Upper lobe of left lung (tissue), 6 donors: ENCODE data around the gene LNX1. TPM values are rescaled to one million over a fixed set of nuclear protein-coding genes. Genes with fewer than 3 reads are reported as not detected.

Experiments used
- ATAC-seq, 2 donors: fragments of 200-7000 bp; cut with Tn5 transposase; one replicate each; pipeline ENCODE4 v1.9.1; 2022; ENCODE audit warnings: mild to moderate bottlenecking in 2 of 2, moderate library complexity in 2 of 2; ENCODE audit not compliant: low FRiP score in 2 of 2
- DNase-seq, 2 donors: peaks; one replicate each; pipeline ENCODE4 v3.0.0-alpha.2; 2019 to 2020
- H3K27ac ChIP-seq, 4 donors: fragments of 200-600 bp; sonication (generic); one replicate each; pipeline ENCODE4 v1.5.1; 2016 to 2019
- H3K27me3 ChIP-seq, 4 donors: fragments of 200-600 bp; sonication (generic); one replicate each; pipeline ENCODE4 v1.5.1; 2017 to 2019
- H3K36me3 ChIP-seq, 4 donors: fragments of 200-600 bp; sonication (generic); one replicate each; pipeline ENCODE4 v1.5.1; 2016 to 2019
- H3K4me1 ChIP-seq, 4 donors: fragments of 200-600 bp; sonication (generic); one replicate each; pipeline ENCODE4 v1.5.1; 2018 to 2019
- H3K4me3 ChIP-seq, 4 donors: fragments of 200-600 bp; sonication (generic); one replicate each; pipeline ENCODE4 v1.5.1; 2017 to 2019; ENCODE audit warnings: mild to moderate bottlenecking in 2 of 4, moderate library complexity in 1 of 4
- H3K9me3 ChIP-seq, 4 donors: fragments of 200-600 bp; sonication (generic); one replicate each; pipeline ENCODE4 v1.5.1; 2018 to 2019
- EP300 ChIP-seq, 4 donors: sonication (generic); formaldehyde crosslinking; IDR thresholded peaks; one replicate each; pipeline ENCODE4 v1.5.1; 2017; ENCODE audit warnings: antibody characterized with exemption in 4 of 4, control low read depth in 2 of 4
- POLR2A ChIP-seq, 4 donors: fragments of 450-650 bp; IDR thresholded peaks; one replicate each; pipeline ENCODE4 v1.5.1; 2016 to 2017; ENCODE audit warnings: antibody characterized with exemption in 4 of 4, mild to moderate bottlenecking in 2 of 4
- POLR2AphosphoS5 ChIP-seq, 2 donors: sonication (generic); formaldehyde crosslinking; IDR thresholded peaks; one replicate each; pipeline ENCODE4 v1.5.1; 2017; ENCODE audit warnings: antibody characterized with exemption in 2 of 2
- WGBS, 2 donors: methylation state at CpG; one replicate each; pipeline ENCODE4 v1.1.5; 2017 to 2018; 5-methylcytosine and 5-hydroxymethylcytosine counted together
- total RNA-seq, 6 donors: library from RNA; depleted of rRNA in 4 of 6; stranded (reverse); fragments of >200 nt in 4 of 6; gene quantifications; one replicate each; pipeline versions ENCODE4 v1.1.0 to v1.2.1, GENCODE V29; 2016 to 2021
- TF ChIP-seq, protein P1 (sequence below), 6 experiments: fragments of 450-650 bp in 4 of 6; fragments of 200-600 bp in 2 of 6; sonication (generic) in 2 of 6; IDR thresholded peaks; one replicate each; pipeline ENCODE4 v1.5.1; 2016 to 2019; ENCODE audit warnings: antibody characterized with exemption in 6 of 6
- donor health status: DM: no; HTN: no; CAD: no; lungs with moderate emphysema.
- donor health status: DM: no; HTN: yes; CAD: no; lungs with severe emphysema.

Gene LNX1
- total RNA-seq, 6 donors from 2014 or later = 2.7 to 7.3 (median 4.3) TPM

DNA sequence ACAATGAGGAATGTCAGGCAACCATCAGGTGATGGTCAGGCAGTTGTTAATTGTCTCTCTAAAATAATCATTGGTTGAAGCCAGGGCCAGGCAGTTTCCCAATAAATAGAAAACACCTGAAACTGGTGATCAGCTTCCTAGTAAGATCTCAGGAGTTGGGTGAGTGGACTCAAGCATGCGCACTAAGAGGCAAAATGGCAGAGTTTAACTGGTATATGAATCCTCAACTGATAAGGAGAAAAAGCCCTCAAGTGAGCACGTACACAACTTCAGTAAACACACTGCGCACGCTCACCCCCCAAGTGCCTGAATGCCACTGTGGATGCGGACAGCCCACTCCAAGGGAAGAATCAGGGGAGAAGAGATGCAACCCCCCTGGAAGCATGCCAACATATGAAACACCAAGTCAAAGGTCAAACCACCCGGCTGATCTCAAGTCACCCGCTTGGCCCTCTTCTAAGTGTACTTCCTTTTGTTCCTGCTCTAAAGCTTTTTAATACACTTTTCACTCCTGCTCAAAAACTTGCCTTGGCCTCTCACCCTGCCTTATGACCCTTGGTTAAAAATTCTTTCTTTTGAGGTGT, 39.9 kb downstream of the LNX1 start:
- Histone ChIP-seq H3K27ac (no peak overlapping the region), H3K36me3 (no peaks in the 10 kb centered on the region), H3K27me3 (no peaks in the 10 kb centered on the region), H3K9me3 (no peaks in the 10 kb centered on the region), H3K4me1 (peaks cover 0 to 8% (median 5%) of the 10 kb centered on the region in 4 donors), H3K4me3 (no peak overlapping the region)
- no peak for TF ChIP-seq POLR2A (IDR thresholded peaks at IDR 0.05)
- TF ChIP-seq, protein P1, sequence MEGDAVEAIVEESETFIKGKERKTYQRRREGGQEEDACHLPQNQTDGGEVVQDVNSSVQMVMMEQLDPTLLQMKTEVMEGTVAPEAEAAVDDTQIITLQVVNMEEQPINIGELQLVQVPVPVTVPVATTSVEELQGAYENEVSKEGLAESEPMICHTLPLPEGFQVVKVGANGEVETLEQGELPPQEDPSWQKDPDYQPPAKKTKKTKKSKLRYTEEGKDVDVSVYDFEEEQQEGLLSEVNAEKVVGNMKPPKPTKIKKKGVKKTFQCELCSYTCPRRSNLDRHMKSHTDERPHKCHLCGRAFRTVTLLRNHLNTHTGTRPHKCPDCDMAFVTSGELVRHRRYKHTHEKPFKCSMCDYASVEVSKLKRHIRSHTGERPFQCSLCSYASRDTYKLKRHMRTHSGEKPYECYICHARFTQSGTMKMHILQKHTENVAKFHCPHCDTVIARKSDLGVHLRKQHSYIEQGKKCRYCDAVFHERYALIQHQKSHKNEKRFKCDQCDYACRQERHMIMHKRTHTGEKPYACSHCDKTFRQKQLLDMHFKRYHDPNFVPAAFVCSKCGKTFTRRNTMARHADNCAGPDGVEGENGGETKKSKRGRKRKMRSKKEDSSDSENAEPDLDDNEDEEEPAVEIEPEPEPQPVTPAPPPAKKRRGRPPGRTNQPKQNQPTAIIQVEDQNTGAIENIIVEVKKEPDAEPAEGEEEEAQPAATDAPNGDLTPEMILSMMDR (IDR thresholded peaks at IDR 0.05) = no peak
- no peak for TF ChIP-seq POLR2AphosphoS5 (IDR thresholded peaks at IDR 0.05)
- TF ChIP-seq EP300 (IDR thresholded peaks at IDR 0.05) = no peak
- DNase-seq = no peak
- no peak for ATAC-seq
- WGBS, 2 donors = 79 to 81% methylated on average over 7 of the region's 7 CpGs

DNA sequence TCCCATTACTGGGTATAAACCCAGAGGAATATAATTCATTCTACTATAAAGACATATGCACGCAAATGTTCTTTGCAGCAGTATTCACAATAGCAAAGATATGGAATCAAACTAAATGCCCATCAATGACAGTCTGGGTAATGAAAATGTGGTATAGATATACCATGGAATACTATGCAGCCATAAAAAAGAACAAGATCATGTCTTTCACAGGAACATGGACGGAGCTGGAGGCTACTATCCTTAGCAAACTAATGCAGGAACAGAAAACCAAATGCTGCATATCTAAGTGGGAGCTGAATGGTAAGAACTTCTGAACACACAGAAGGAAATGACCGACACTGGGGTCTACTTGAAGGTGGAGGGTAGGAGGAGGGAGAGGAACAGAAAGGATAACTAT, 42.6 kb downstream of the LNX1 start:
- Histone ChIP-seq H3K27me3 (no peaks in the 10 kb centered on the region), H3K4me1 (no peaks in the 10 kb centered on the region), H3K27ac (no peak overlapping the region), H3K36me3 (no peaks in the 10 kb centered on the region), H3K4me3 (no peak overlapping the region), H3K9me3 (no peaks in the 10 kb centered on the region)
- ATAC-seq (no peak), DNase-seq (no peak)
- no peak for TF ChIP-seq EP300 (IDR thresholded peaks at IDR 0.05)
- TF ChIP-seq POLR2A (IDR thresholded peaks at IDR 0.05) = no peak
- TF ChIP-seq POLR2AphosphoS5 (IDR thresholded peaks at IDR 0.05) = no peak
- TF ChIP-seq, protein P1 (IDR thresholded peaks at IDR 0.05) = no peak
- 87 to 92% methylated on average over 3 of the region's 3 CpGs for WGBS, 2 donors

DNA sequence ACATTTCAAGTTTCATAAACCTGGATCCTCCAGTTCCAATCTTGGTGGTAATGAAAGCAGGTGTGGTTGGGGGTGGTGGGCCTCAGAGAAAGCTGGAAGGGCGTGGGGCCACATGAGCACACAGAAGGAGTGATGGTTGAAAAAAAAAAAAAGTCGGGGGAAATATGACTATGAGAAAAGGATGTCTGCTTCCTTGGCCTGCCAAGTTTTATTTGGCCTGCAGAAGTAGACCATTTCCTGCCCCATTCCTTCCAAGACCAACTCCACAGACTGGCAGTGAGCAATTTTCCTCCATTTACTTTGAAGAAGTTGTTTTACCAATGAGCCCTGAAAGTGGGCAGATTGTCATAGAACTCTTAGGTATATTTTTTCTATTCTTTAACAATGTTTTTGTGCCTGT, 43.3 kb downstream of the LNX1 start:
- no peak for TF ChIP-seq POLR2A (IDR thresholded peaks at IDR 0.05)
- TF ChIP-seq, protein P1 (IDR thresholded peaks at IDR 0.05) = no peak
- TF ChIP-seq POLR2AphosphoS5 (IDR thresholded peaks at IDR 0.05) = no peak
- TF ChIP-seq EP300 (IDR thresholded peaks at IDR 0.05) = no peak
- H3K4me3 ChIP-seq = no peak overlapping the region
- no peaks in the 10 kb centered on the region for H3K27me3 ChIP-seq
- H3K27ac ChIP-seq = no peak overlapping the region
- ATAC-seq (no peak), DNase-seq (no peak)
- no peaks in the 10 kb centered on the region for H3K9me3 ChIP-seq
- no peaks in the 10 kb centered on the region for H3K36me3 ChIP-seq
- WGBS, 2 donors = 39 to 47% methylated on average over 2 of the region's 2 CpGs
- no peaks in the 10 kb centered on the region for H3K4me1 ChIP-seq

DNA sequence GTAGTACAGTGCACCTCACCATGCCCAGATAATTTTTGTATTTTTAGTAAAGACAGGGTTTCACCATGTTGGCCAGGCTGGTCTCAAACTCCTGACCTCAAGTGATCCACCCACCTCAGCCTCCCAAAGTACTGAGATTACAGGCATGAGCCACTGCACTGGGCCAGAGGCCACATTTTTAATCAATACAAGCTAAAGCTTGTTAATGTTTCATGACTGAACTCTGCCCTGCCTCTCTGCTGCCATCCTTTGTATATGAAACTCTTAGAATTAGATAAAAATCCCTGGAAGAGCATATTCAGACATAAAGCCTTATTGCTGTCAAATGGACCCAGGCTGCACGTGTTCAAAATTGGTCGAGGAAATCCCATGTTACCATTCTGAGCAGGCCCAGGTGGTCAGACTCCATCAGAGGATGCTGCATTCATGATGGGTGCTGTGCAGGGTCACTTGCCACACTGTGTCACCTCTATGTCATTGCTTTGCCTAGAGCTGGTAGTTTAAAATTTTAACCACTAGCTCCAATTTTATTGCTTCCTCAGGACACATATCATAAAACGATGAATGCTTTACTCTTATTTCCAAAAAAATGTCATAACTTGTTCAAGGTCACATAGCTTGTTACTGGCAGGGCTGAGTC, 45.2 kb downstream of the LNX1 start:
- DNase-seq = no peak
- Histone ChIP-seq H3K4me3 (no peak overlapping the region), H3K4me1 (no peaks in the 10 kb centered on the region), H3K36me3 (no peaks in the 10 kb centered on the region), H3K27me3 (no peaks in the 10 kb centered on the region), H3K27ac (no peak overlapping the region), H3K9me3 (no peaks in the 10 kb centered on the region)
- 82 to 94% methylated on average over 3 of the region's 3 CpGs for WGBS, 2 donors
- ATAC-seq = no peak
- TF ChIP-seq POLR2AphosphoS5 (IDR thresholded peaks at IDR 0.05) (no peak), EP300 (IDR thresholded peaks at IDR 0.05) (no peak)
- TF ChIP-seq, protein P1 (IDR thresholded peaks at IDR 0.05) = no peak

DNA sequence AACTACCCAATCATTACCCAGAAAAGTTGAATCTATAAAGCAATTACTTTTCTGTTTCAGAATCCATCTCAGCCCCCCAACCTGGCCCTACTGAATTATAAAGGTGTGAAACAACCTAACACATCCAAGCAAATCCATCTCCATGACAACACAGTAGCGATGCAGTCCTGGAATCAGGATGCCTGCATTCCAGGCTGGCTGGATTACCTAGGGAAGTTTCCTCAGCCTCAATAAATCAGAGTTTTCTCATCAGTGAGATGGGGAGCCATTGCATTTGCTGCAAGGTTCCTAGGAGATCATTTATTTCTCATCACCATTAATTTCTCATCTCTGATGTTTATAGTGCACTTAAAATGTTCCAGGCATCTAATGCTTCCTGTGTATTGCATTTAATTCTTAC, 46.0 kb downstream of the LNX1 start:
- no peak for TF ChIP-seq EP300 (IDR thresholded peaks at IDR 0.05)
- TF ChIP-seq, protein P1 (IDR thresholded peaks at IDR 0.05) = no peak
- no peak for TF ChIP-seq POLR2AphosphoS5 (IDR thresholded peaks at IDR 0.05)
- TF ChIP-seq POLR2A (IDR thresholded peaks at IDR 0.05) = no peak
- ATAC-seq (no peak), DNase-seq (no peak)
- Histone ChIP-seq H3K36me3 (no peaks in the 10 kb centered on the region), H3K4me1 (no peaks in the 10 kb centered on the region), H3K9me3 (no peaks in the 10 kb centered on the region), H3K4me3 (no peak overlapping the region), H3K27me3 (no peaks in the 10 kb centered on the region), H3K27ac (no peak overlapping the region)
- WGBS, 2 donors = 92 to 100% methylated on average over 1 of the region's 1 CpG
